GM12891 (cell line): ENCODE measurements around the gene TENM4.

Experiments used
- POLR2A ChIP-seq: IDR thresholded peaks from 2 replicates; pipeline ENCODE4 v1.6.1; 2011; ENCODE audit warnings: low read depth, low read length, control low read depth
- POLR2AphosphoS5 ChIP-seq: IDR thresholded peaks from 2 replicates; pipeline ENCODE4 v1.6.1; 2011; ENCODE audit warnings: low read depth, low read length, control low read depth
- SPI1 ChIP-seq: IDR thresholded peaks from 2 replicates; pipeline ENCODE4 v1.6.1; 2011; ENCODE audit warnings: low read depth, low read length, control low read depth
- TAF1 ChIP-seq: IDR thresholded peaks from 2 replicates; pipeline ENCODE4 v1.6.1; 2011; ENCODE audit warnings: low read depth, low read length, control low read depth

GRCh38 chr11:79018371-79018849 lies 422.4 kb downstream of the TENM4 start:
- TF ChIP-seq POLR2A (no peak), POLR2AphosphoS5 (no peak), TAF1 (no peak), SPI1 (no peak)
